Measurements from ENCODE around the gene PHF12. TPM values are rescaled to one million over a fixed set of nuclear protein-coding genes. Genes with fewer than 3 reads are reported as not detected.

PHF12 gene
- total RNA-seq, 1 experiment from 2014 or later, result 36.0 TPM

DNA sequence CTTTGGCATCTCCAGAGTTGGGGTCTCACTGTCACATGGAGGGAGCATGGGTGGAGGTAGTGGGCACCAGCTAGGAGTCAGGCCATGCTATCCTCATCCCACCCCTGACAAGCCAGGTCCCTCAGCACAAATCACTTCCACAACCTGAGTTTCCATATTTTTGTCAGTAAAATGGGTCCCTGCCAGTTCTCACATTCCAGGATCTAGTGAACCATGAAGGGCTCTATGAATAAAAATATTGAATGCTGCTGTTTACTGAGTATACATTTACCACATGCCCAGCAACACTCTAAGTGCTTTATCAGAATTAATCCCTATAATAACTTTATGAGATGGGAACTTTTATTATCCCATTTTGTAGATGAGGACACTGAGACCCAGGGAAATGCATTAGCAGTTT is 37.7 kb upstream of the PHF12 start:
- Histone ChIP-seq H3F3A (ENCODE audit: insufficient read depth, low read depth) (no peaks in the 10 kb centered on the region), H3K79me2 (ENCODE audit: low read depth) (no peaks in the 10 kb centered on the region), H3K27me3 (ENCODE audit: insufficient read depth, low read depth) (peaks cover 17% of the 10 kb centered on the region; the same call in 1 of the 2 replicates), H3K27ac (no peak overlapping the region), H3K4me1 (replicated peaks; ENCODE audit: insufficient read depth) (no peaks in the 10 kb centered on the region), H4K20me1 (ENCODE audit: insufficient read depth) (no peaks in the 10 kb centered on the region), H3K4me3 (no peak overlapping the region), H2AFZ (no peak overlapping the region), H3K36me3 (ENCODE audit: low read depth) (no peaks in the 10 kb centered on the region), H3K4me2 (no peak overlapping the region), H3K9me3 (ENCODE audit: insufficient read depth, low read depth) (no peaks in the 10 kb centered on the region), H3K9me2 (ENCODE audit: insufficient read depth) (no peaks in the 10 kb centered on the region)
- POLR2A ChIA-PET (ENCODE audit: unreplicated experiment), result no interaction called here
- DNase-seq, result no peak
- TF ChIP-seq, protein P1, sequence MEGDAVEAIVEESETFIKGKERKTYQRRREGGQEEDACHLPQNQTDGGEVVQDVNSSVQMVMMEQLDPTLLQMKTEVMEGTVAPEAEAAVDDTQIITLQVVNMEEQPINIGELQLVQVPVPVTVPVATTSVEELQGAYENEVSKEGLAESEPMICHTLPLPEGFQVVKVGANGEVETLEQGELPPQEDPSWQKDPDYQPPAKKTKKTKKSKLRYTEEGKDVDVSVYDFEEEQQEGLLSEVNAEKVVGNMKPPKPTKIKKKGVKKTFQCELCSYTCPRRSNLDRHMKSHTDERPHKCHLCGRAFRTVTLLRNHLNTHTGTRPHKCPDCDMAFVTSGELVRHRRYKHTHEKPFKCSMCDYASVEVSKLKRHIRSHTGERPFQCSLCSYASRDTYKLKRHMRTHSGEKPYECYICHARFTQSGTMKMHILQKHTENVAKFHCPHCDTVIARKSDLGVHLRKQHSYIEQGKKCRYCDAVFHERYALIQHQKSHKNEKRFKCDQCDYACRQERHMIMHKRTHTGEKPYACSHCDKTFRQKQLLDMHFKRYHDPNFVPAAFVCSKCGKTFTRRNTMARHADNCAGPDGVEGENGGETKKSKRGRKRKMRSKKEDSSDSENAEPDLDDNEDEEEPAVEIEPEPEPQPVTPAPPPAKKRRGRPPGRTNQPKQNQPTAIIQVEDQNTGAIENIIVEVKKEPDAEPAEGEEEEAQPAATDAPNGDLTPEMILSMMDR (conservative IDR thresholded peaks at IDR 0.05), result no peak
- no peak for TF ChIP-seq EZH2 (IDR thresholded peaks at IDR 0.05; ENCODE audit: low read depth)
- intact Hi-C loops (cut with micrococcal nuclease; ENCODE audit: unreplicated experiment), result no loop called here
- no TSS peak for BruUV-seq (replicated peaks)
- CTCF ChIA-PET, result no interaction called here

DNA sequence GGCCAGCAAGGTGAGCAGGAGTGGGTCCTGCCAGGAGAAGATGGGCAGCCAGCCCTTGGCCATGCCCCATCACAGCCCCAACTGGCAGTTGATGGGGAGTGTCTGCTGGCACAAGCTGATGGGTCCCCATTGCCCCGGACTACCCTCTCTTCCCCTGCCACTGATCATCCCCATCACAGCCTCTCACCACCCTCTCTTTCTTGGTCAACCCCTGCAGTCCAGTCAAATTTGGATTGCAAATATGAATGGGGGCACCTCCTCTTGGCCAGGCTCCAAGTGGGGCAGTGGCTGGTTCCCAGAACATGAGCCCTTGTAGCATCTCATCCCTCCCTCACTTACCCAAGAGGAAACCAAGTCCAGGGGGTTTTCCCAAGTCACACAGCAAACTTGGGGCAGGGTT is 37.2 kb upstream of the PHF12 start:
- POLR2A ChIA-PET (ENCODE audit: unreplicated experiment), result no interaction called here
- intact Hi-C loops (cut with micrococcal nuclease; ENCODE audit: unreplicated experiment), result no loop called here
- peaks cover 17% of the 10 kb centered on the region; the same call in 1 of the 2 replicates for H3K27me3 ChIP-seq (ENCODE audit: insufficient read depth, low read depth)

DNA sequence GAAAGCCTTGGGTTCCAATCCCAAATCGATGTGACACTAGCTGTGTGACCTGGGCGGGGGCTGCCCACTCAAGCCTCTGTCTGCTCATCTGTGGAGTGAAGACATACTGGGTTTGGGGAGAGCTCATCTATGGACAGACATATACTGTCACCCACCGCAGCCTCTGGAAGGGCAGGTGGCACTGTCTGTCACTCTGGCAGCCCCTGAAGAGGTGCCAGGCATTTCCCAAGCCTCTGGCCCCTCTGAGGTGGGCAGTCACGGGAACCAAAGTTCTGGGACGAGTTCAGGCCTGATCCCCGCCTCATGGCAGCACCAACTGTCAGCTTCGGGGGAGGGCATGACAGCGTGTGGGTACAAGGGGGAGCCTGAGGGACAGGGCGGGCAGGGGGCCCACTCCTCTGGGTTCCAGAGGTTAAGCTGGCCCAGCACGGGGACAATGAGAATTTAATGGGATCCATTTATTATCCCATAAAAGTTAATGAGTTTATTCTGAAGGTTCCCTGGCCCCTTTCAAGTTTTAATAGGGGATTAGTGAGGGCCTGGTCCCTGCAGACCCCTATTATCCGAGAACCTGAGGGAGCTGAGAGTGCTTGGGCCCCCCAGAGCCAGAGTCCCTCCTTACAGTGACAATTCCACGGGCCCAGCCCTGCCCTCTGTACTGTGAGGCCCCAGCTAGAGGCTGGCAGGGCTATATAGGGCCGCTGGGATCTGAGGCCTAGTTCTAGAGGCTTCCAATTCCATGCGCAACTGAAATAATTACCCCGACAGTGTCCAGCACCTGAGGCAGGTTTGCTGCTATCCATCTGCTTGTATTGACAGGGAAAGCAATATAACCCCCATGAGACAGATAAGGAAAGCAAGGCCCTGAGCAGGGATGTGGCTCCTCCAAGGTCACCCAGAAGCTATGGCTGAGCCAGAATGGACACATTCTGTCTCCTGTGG is 35.7 kb upstream of the PHF12 start:
- Histone ChIP-seq H4K20me1 (ENCODE audit: insufficient read depth) (no peaks in the 10 kb centered on the region), H3K27me3 (ENCODE audit: insufficient read depth, low read depth) (peaks cover 24% of the 10 kb centered on the region; the same call in 1 of the 2 replicates), H3K36me3 (ENCODE audit: low read depth) (no peaks in the 10 kb centered on the region), H3K9me2 (ENCODE audit: insufficient read depth) (no peaks in the 10 kb centered on the region), H3F3A (ENCODE audit: insufficient read depth, low read depth) (no peaks in the 10 kb centered on the region), H2AFZ (no peak overlapping the region), H3K79me2 (ENCODE audit: low read depth) (no peaks in the 10 kb centered on the region), H3K27ac (no peak overlapping the region), H3K4me1 (replicated peaks; ENCODE audit: insufficient read depth) (no peaks in the 10 kb centered on the region), H3K9me3 (ENCODE audit: insufficient read depth, low read depth) (no peaks in the 10 kb centered on the region), H3K4me3 (no peak overlapping the region), H3K4me2 (no peak overlapping the region)
- no TSS peak for BruUV-seq (replicated peaks)
- ChIA-PET CTCF (no interaction called here), POLR2A (ENCODE audit: unreplicated experiment) (no interaction called here)
- intact Hi-C loops (cut with micrococcal nuclease; ENCODE audit: unreplicated experiment), result no loop called here
- DNase-seq, result no peak
- TF ChIP-seq, protein P1 (conservative IDR thresholded peaks at IDR 0.05), result no peak
- no peak for TF ChIP-seq EZH2 (IDR thresholded peaks at IDR 0.05; ENCODE audit: low read depth)

More for the DNA sequence above, 37.2 kb upstream of the PHF12 start:
- no peaks in the 10 kb centered on the region for H3K79me2 ChIP-seq (ENCODE audit: low read depth)
- no peaks in the 10 kb centered on the region for H4K20me1 ChIP-seq (ENCODE audit: insufficient read depth)
- no peaks in the 10 kb centered on the region for H3K4me1 ChIP-seq (replicated peaks; ENCODE audit: insufficient read depth)
- CTCF ChIA-PET, result no interaction called here
- no peak overlapping the region for H3K27ac ChIP-seq
- H3F3A ChIP-seq (ENCODE audit: insufficient read depth, low read depth), result no peaks in the 10 kb centered on the region
- no peaks in the 10 kb centered on the region for H3K9me3 ChIP-seq (ENCODE audit: insufficient read depth, low read depth)
- no peak overlapping the region for H3K4me3 ChIP-seq
- no peaks in the 10 kb centered on the region for H3K36me3 ChIP-seq (ENCODE audit: low read depth)
- no peak for DNase-seq
- H3K4me2 ChIP-seq, result no peak overlapping the region
- H2AFZ ChIP-seq, result no peak overlapping the region
- BruUV-seq (replicated peaks), result no TSS peak
- TF ChIP-seq, protein P1 (conservative IDR thresholded peaks at IDR 0.05), result no peak
- no peak for TF ChIP-seq EZH2 (IDR thresholded peaks at IDR 0.05; ENCODE audit: low read depth)
- H3K9me2 ChIP-seq (ENCODE audit: insufficient read depth), result no peaks in the 10 kb centered on the region
